NCI-H226 (cell line): ENCODE measurements around the gene CTIF.
A peak's percentile ranks its signal among the peaks of the same experiment; 100 is the strongest.

Experiments
- DNase-seq: peaks from one replicate; pipeline ENCODE4 v3.0.0-alpha.2; 2015

CTIF gene

GRCh38 chr18:48552130-48552529 lies 13.3 kb downstream of the CTIF start:
- DNase-seq: no peak

GRCh38 chr18:48553236-48553635 lies 14.4 kb downstream of the CTIF start:
- no peak for DNase-seq

GRCh38 chr18:48554610-48555400 lies 16.0 kb downstream of the CTIF start:
- no peak for DNase-seq

- no peak for DNase-seq
These were observed 16.7 kb downstream of the CTIF start for GRCh38 chr18:48555465-48555995.

GRCh38 chr18:48557640-48558174 lies 18.9 kb downstream of the CTIF start:
- DNase-seq: no peak

- DNase-seq: no peak
These were observed 19.4 kb downstream of the CTIF start for GRCh38 chr18:48558248-48558647.

- no peak for DNase-seq
These were observed 21.7 kb downstream of the CTIF start for GRCh38 chr18:48560491-48560890.

- DNase-seq: no peak
These were observed 23.2 kb downstream of the CTIF start for GRCh38 chr18:48562075-48562474.

- peak; percentile 62 for DNase-seq
These were observed 24.2 kb downstream of the CTIF start for GRCh38 chr18:48563027-48563426.

GRCh38 chr18:48564139-48564538 lies 25.3 kb downstream of the CTIF start:
- no peak for DNase-seq

GRCh38 chr18:48565105-48565504 lies 26.3 kb downstream of the CTIF start:
- DNase-seq: no peak

- no peak for DNase-seq
These were observed 27.8 kb downstream of the CTIF start for GRCh38 chr18:48566589-48566988.

GRCh38 chr18:48567388-48567787 lies 28.6 kb downstream of the CTIF start:
- no peak for DNase-seq

- DNase-seq: no peak
These were observed 30.5 kb downstream of the CTIF start for GRCh38 chr18:48569139-48569914.

GRCh38 chr18:48569915-48570264 lies 31.1 kb downstream of the CTIF start:
- DNase-seq: no peak

GRCh38 chr18:48570313-48570712 lies 31.5 kb downstream of the CTIF start:
- no peak for DNase-seq

- no peak for DNase-seq
These were observed 33.0 kb downstream of the CTIF start for GRCh38 chr18:48571639-48572384.

GRCh38 chr18:48572402-48573126 lies 33.7 kb downstream of the CTIF start:
- DNase-seq: no peak

- no peak for DNase-seq
These were observed 34.9 kb downstream of the CTIF start for GRCh38 chr18:48573632-48574283.

GRCh38 chr18:48574667-48575300 lies 36.0 kb downstream of the CTIF start:
- DNase-seq: no peak

GRCh38 chr18:48575301-48575657 lies 36.4 kb downstream of the CTIF start:
- DNase-seq: no peak
